IMR-90 (cell line): ENCODE measurements around the gene SPCS1. TPM values are rescaled to one million over a fixed set of nuclear protein-coding genes. Genes with fewer than 3 reads are reported as not detected.

ENCODE experiments used
- ATAC-seq: fragments of 200-7000 bp; cut with Tn5 transposase; 2 replicates; pipeline ENCODE4 v1.9.1; 2020; ENCODE audit warnings: low read depth, mild to moderate bottlenecking, moderate library complexity
- BruUV-seq: library from RNA; stranded (reverse); fragments of 400-500 nt; replicated peaks from 2 replicates; lab custom pipeline; 2021; lab: Mats Ljungman, UMichigan
- CTCF ChIA-PET: fragments of 300-600 bp; formaldehyde crosslinking; extraction: SDS; loops from one replicate; lab custom pipeline; 2021; ENCODE audit warnings: antibody characterized with exemption; lab: Yijun Ruan, JAX
- POLR2A ChIA-PET: fragments of 300-600 bp; sonication (Branson Sonifier 250); formaldehyde crosslinking; loops from one replicate; lab custom pipeline; 2022; ENCODE audit warnings: antibody characterized with exemption; ENCODE audit not compliant: unreplicated experiment; lab: Charles Lee
- DNase-seq: peaks from one replicate; pipeline ENCODE4 v3.0.0; 2013
- H2AFZ ChIP-seq: replicated peaks from 2 replicates; pipeline ENCODE3; 2013; ENCODE audit warnings: low read length, mild to moderate bottlenecking; ENCODE audit not compliant: poor library complexity
- H2AK5ac ChIP-seq: 2 replicates; pipeline ENCODE4 v1.6.1; 2013; ENCODE audit warnings: low read depth, low read length, inconsistent platforms
- H2AK9ac ChIP-seq: replicated peaks from 2 replicates; pipeline ENCODE3; 2013; ENCODE audit warnings: mild to moderate bottlenecking, low read depth, low read length, moderate library complexity; ENCODE audit not compliant: poor library complexity
- H2BK120ac ChIP-seq: 2 replicates; pipeline ENCODE4 v1.6.1; 2013; ENCODE audit warnings: low read depth, low read length, inconsistent platforms
- H2BK15ac ChIP-seq: 3 replicates; pipeline ENCODE4 v1.6.1; 2013; ENCODE audit warnings: low read depth, low read length, inconsistent platforms
- H2BK20ac ChIP-seq: 2 replicates; pipeline ENCODE4 v1.6.1; 2013; ENCODE audit warnings: low read depth, mild to moderate bottlenecking, inconsistent platforms, low read length, moderate library complexity
- H2BK5ac ChIP-seq: 2 replicates; pipeline ENCODE4 v1.6.1; 2013; ENCODE audit warnings: mild to moderate bottlenecking, low read depth, low read length, inconsistent platforms; ENCODE audit not compliant: poor library complexity, severe bottlenecking
- H3K14ac ChIP-seq: replicated peaks from 2 replicates; pipeline ENCODE4 v1.6.1; 2013; ENCODE audit warnings: low read depth, low read length, inconsistent platforms
- H3K18ac ChIP-seq: 2 replicates; pipeline ENCODE4 v1.6.1; 2013; ENCODE audit warnings: low read depth, low read length, control low read depth
- H3K23ac ChIP-seq: 2 replicates; pipeline ENCODE4 v1.6.1; 2013; ENCODE audit warnings: low read depth, low read length, inconsistent platforms
- H3K27ac ChIP-seq: 2 replicates; pipeline ENCODE4 v1.5.1; 2013; ENCODE audit warnings: mild to moderate bottlenecking, control low read depth, low read length; ENCODE audit not compliant: insufficient read depth
- H3K27me3 ChIP-seq: 2 replicates; pipeline ENCODE4 v1.6.1; 2013; ENCODE audit warnings: low read length; ENCODE audit not compliant: control insufficient read depth, insufficient read depth
- H3K36me3 ChIP-seq: 2 replicates; pipeline ENCODE4 v1.6.1; 2013; ENCODE audit warnings: low read length, mixed read lengths; ENCODE audit not compliant: control insufficient read depth, insufficient read depth
- H3K4ac ChIP-seq: 2 replicates; pipeline ENCODE4 v1.6.1; 2013; ENCODE audit warnings: low read depth, low read length, inconsistent platforms
- H3K4me1 ChIP-seq: 2 replicates; pipeline ENCODE4 v1.6.1; 2013; ENCODE audit warnings: low read length, mixed read lengths; ENCODE audit not compliant: control insufficient read depth, insufficient read depth
- H3K4me2 ChIP-seq: 2 replicates; pipeline ENCODE4 v1.6.1; 2013; ENCODE audit warnings: low read depth, mild to moderate bottlenecking, control low read depth, low read length, moderate library complexity
- H3K4me3 ChIP-seq: 2 replicates; pipeline ENCODE4 v1.5.1; 2013; ENCODE audit warnings: low read depth, mild to moderate bottlenecking, control low read depth, low read length, moderate library complexity; ENCODE audit not compliant: insufficient read depth
- H3K56ac ChIP-seq: 2 replicates; pipeline ENCODE4 v1.6.1; 2013; ENCODE audit warnings: low read length, inconsistent platforms; ENCODE audit not compliant: insufficient read depth; ENCODE audit errors: extremely low read depth
- H3K79me1 ChIP-seq, 2 experiments: 2 replicates each; pipeline ENCODE4 v1.6.1; 2013; ENCODE audit warnings: low read length in 2 of 2, inconsistent platforms in 1 of 2, low read depth in 1 of 2
- H3K9ac ChIP-seq: 2 replicates; pipeline ENCODE4 v1.6.1; 2013; ENCODE audit warnings: low read depth, low read length, control low read depth
- H3K9me1 ChIP-seq: 2 replicates; pipeline ENCODE4 v1.6.1; 2013; ENCODE audit warnings: low read length, inconsistent platforms; ENCODE audit not compliant: insufficient read depth
- H3K9me3 ChIP-seq: 2 replicates; pipeline ENCODE4 v1.6.1; 2013; ENCODE audit warnings: low read length; ENCODE audit not compliant: control insufficient read depth, insufficient read depth
- H4K20me1 ChIP-seq: 2 replicates; pipeline ENCODE4 v1.6.1; 2013; ENCODE audit warnings: low read length, inconsistent platforms; ENCODE audit not compliant: insufficient read depth
- H4K5ac ChIP-seq: 2 replicates; pipeline ENCODE4 v1.6.1; 2013; ENCODE audit warnings: mild to moderate bottlenecking, low read depth, low read length, control low read depth
- H4K8ac ChIP-seq, 2 experiments: 2 replicates each; pipeline ENCODE4 v1.6.1; 2013; ENCODE audit warnings: low read depth in 2 of 2, low read length in 2 of 2, control low read depth in 1 of 2, inconsistent platforms in 1 of 2
- H4K91ac ChIP-seq: 2 replicates; pipeline ENCODE4 v1.6.1; 2013; ENCODE audit warnings: low read depth, low read length, inconsistent platforms; ENCODE audit not compliant: insufficient read depth
- BHLHE40 ChIP-seq: fragments of 150-350 bp; IDR thresholded peaks from 2 replicates; pipeline ENCODE4 v1.6.1; 2016; ENCODE audit warnings: mild to moderate bottlenecking, low read depth, low read length
- CEBPB ChIP-seq: IDR thresholded peaks from 2 replicates; pipeline ENCODE4 v1.6.1; 2012; ENCODE audit warnings: low read depth, low read length, improper control_type of control experiment
- CHD1 ChIP-seq: IDR thresholded peaks from 2 replicates; pipeline ENCODE4 v1.6.1; 2012; ENCODE audit warnings: low read depth, low read length, improper control_type of control experiment
- CTCF ChIP-seq: conservative IDR thresholded peaks from 2 replicates; pipeline ENCODE4 v1.5.1; 2012; ENCODE audit warnings: mild to moderate bottlenecking, low read depth, low read length, improper control_type of control experiment
- ELK1 ChIP-seq: fragments of 150-350 bp; IDR thresholded peaks from 2 replicates; pipeline ENCODE4 v1.6.1; 2016; ENCODE audit warnings: low read depth, mild to moderate bottlenecking, low read length, moderate library complexity, borderline replicate concordance
- FOS ChIP-seq: fragments of 150-350 bp; IDR thresholded peaks from 2 replicates; pipeline ENCODE4 v1.6.1; 2016; ENCODE audit warnings: low read depth, low read length
- MAFK ChIP-seq: IDR thresholded peaks from 2 replicates; pipeline ENCODE4 v1.6.1; 2012; ENCODE audit warnings: low read depth, low read length, improper control_type of control experiment
- MAZ ChIP-seq: IDR thresholded peaks from 2 replicates; pipeline ENCODE4 v1.6.1; 2012; ENCODE audit warnings: low read depth, mild to moderate bottlenecking, low read length, improper control_type of control experiment, moderate library complexity, borderline replicate concordance
- MXI1 ChIP-seq: IDR thresholded peaks from 2 replicates; pipeline ENCODE4 v1.6.1; 2012; ENCODE audit warnings: low read depth, mild to moderate bottlenecking, low read length, moderate library complexity, borderline replicate concordance
- NFE2L2 ChIP-seq: fragments of 150-350 bp; IDR thresholded peaks from 2 replicates; pipeline ENCODE4 v1.6.1; 2016; ENCODE audit warnings: low read depth, mild to moderate bottlenecking, low read length
- POLR2A ChIP-seq: IDR thresholded peaks from 2 replicates; pipeline ENCODE4 v1.6.1; 2012; ENCODE audit warnings: mild to moderate bottlenecking, low read depth, low read length
- RAD21 ChIP-seq: IDR thresholded peaks from 2 replicates; pipeline ENCODE4 v1.6.1; 2012; ENCODE audit warnings: low read length, improper control_type of control experiment
- RCOR1 ChIP-seq: IDR thresholded peaks from 2 replicates; pipeline ENCODE4 v1.6.1; 2012; ENCODE audit warnings: mild to moderate bottlenecking, low read length, improper control_type of control experiment; ENCODE audit not compliant: insufficient replicate concordance
- RFX5 ChIP-seq: IDR thresholded peaks from 2 replicates; pipeline ENCODE4 v1.8.0; 2012; ENCODE audit warnings: low read depth, mild to moderate bottlenecking, low read length, moderate library complexity
- SMC3 ChIP-seq: fragments of 150-350 bp; IDR thresholded peaks from 2 replicates; pipeline ENCODE4 v1.6.1; 2016; ENCODE audit warnings: low read depth, mild to moderate bottlenecking, antibody characterized with exemption, low read length, moderate library complexity
- USF2 ChIP-seq: fragments of 150-350 bp; IDR thresholded peaks from 2 replicates; pipeline ENCODE4 v1.6.1; 2017; ENCODE audit warnings: mild to moderate bottlenecking, antibody characterized with exemption, low read length, low read depth
- WGBS, 2 experiments: methylation state at CpG; one replicate each; pipeline versions ENCODE4 v1.1.5 to v1.1.7; 2013; ENCODE audit warnings: missing lambda C conversion rate in 2 of 2; ENCODE audit not compliant: insufficient read length in 1 of 2; ENCODE audit errors: extremely low coverage in 2 of 2; 5-methylcytosine and 5-hydroxymethylcytosine counted together
- dilution Hi-C: fragments of 300-500 bp; cut with HindIII; formaldehyde crosslinking; loops from one replicate; pipeline ENCODE4 v1.14.3; 2018; ENCODE audit warnings: low sequenced_read_pairs; ENCODE audit not compliant: unreplicated experiment
- in situ Hi-C: fragments of 300-500 bp; cut with MboI; formaldehyde crosslinking; loops from 3 replicates; pipeline ENCODE4 v1.14.3; 2019; ENCODE audit warnings: low sequenced_read_pairs, inconsistent platforms, mixed read lengths
- intact Hi-C: fragments of 100-400 bp; cut with micrococcal nuclease; formaldehyde crosslinking; loops from 2 replicates; pipeline ENCODE4 v1.10.0; 2022
- polyA plus RNA-seq, 3 experiments: library from polyadenylated mRNA; depleted of rRNA; stranded (reverse); fragments of >200 nt; gene quantifications; 2 replicates each; pipeline ENCODE4 v1.2.3, GENCODE V29; 2012; ENCODE audit warnings: low replicate concordance in 1 of 3
- total RNA-seq: library from RNA; depleted of rRNA; stranded (reverse); fragments of >200 nt; gene quantifications from 2 replicates; pipeline ENCODE4 v1.2.3, GENCODE V29; 2012

The SPCS1 gene
- total and polyA plus RNA-seq, 2 of the 4 experiments (the other 2 are of a cell fraction) = 50.5 to 124 TPM

- H3K9ac ChIP-seq = no peak overlapping the region
- POLR2A ChIA-PET = no interaction called here
- peaks cover 5% of the 10 kb centered on the region; the same call in 1 of the 2 replicates for H3K9me1 ChIP-seq
- H4K5ac ChIP-seq = no peak overlapping the region
- no peak overlapping the region for H4K91ac ChIP-seq
- H2AK5ac ChIP-seq = no peak overlapping the region
- no peak overlapping the region for H2AK9ac ChIP-seq
- H3K9me3 ChIP-seq = no peaks in the 10 kb centered on the region
- dilution Hi-C loops = no loop called here
- no peak for ATAC-seq
- DNase-seq = no peak
- no peak overlapping the region for H2BK120ac ChIP-seq
- BruUV-seq = no TSS peak
- H3K4me1 ChIP-seq = peaks cover 5% of the 10 kb centered on the region
- no peak overlapping the region for H2AFZ ChIP-seq
- H4K20me1 ChIP-seq = peaks cover 12% of the 10 kb centered on the region; the same call in 1 of the 2 replicates
- H3K14ac ChIP-seq = no peak overlapping the region
- intact Hi-C loops = no loop called here
- no peak overlapping the region for H3K56ac ChIP-seq
- in situ Hi-C loops = no loop called here
- no peak overlapping the region for H2BK20ac ChIP-seq
- H3K4me3 ChIP-seq = no peak overlapping the region
- no peak overlapping the region for H3K27ac ChIP-seq
- H3K23ac ChIP-seq = 0 out of 2 replicates have a peak overlapping the region, but pooled peaks have one; percentile 4
- H3K18ac ChIP-seq = no peak overlapping the region
- no peaks in the 10 kb centered on the region for H3K27me3 ChIP-seq
- WGBS, 2 experiments = no CpG with 5 or more reads among the region's 7 CpGs
- peaks cover 27 to 65% of the 10 kb centered on the region in 2 experiments for H3K79me1 ChIP-seq
- no peak overlapping the region for H3K4ac ChIP-seq
- TF ChIP-seq NFE2L2 (no peak), BHLHE40 (no peak), MAZ (no peak), MXI1 (no peak), CTCF (no peak), MAFK (no peak), RCOR1 (no peak), SMC3 (no peak), RAD21 (no peak), CHD1 (no peak), USF2 (no peak), CEBPB (no peak), ELK1 (no peak), FOS (no peak), POLR2A (no peak), RFX5 (no peak)
- no peak overlapping the region for H4K8ac ChIP-seq
- H3K4me2 ChIP-seq = no peak overlapping the region
- CTCF ChIA-PET = no interaction called here
- peaks cover 13% of the 10 kb centered on the region for H3K36me3 ChIP-seq
- no peak overlapping the region for H2BK5ac ChIP-seq
- no peak overlapping the region for H2BK15ac ChIP-seq
Observed at GRCh38 chr3:52703341-52703740, 2.6 kb upstream of the SPCS1 start.
